SW 1271 (cell line): ENCODE data around the gene ASGR1.

ENCODE experiments used
- DNase-seq, 2 experiments: peaks; one replicate each; lab custom pipeline; 2025; lab: John Stamatoyannopoulos, UW

Gene ASGR1

DNA sequence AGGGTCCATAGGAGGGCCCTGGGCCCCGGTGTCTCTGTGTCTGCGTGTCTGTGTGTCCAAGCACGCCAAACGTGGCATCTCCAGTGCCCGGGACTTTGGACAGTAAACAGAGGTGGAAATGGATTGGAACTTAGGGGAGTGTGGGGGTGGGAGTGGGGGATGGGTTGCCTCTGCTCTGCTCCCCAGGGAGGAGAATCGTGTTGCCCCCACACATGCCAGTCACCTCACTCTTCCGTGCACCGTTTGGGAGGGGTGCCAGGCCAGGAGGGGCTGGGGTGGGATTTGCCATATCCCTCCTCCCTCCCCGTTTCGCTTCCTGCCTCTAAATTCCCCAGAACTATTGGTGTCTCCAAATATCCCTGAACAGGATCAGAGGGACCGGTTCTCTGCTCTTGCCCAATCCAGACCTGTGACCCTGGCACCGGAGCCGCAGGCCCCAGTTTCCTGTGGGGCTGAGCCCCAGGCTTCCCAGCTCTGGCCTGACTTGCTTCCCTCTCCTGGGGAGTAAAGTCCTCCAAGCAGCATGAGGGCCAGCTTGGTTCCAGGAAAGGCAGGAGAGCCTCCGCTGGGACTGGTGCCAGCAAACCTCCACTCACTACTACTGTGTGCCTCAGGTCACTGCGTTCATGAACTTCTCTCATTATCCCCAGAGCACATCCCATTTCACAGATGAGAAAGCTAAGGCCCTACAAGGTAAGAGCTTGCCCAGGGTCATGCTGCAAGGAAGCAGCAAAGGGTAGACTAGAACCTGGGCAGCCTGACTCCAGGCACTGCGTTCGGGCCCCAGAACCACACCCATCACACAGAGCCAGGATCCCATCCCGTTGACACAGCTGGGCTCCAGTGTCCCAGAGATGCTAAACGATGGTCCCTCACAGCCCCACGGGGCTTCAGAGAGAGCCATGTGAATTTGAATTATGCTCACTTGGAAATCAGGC lies at the start of gene ASGR1:
Gene ASGR1 (minus strand): TSS at position 54 of the 938 bp plus-strand sequence. CDS start 807 bp downstream, outside the sequence.
- DNase-seq = no peak

DNA sequence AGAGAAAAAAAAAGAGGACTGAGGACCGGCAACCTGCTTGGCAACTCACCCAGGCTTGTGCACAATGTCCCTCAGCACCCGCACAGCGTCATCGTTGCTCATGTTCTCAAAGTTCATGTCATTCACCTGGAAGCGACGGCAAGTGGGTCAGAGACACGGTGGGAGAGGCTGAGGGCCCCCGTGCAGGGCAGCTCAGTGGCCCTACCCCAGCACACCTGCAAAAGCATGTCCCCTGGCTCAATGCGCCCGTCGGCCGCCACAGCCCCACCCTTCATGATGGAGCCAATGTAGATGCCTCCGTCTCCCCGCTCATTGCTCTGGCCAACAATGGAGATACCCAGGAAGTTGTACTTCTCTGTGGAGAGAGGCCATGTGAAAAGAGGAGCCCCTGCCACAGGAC lies 49.8 kb upstream of the ASGR1 start:
- DNase-seq = no peak

DNA sequence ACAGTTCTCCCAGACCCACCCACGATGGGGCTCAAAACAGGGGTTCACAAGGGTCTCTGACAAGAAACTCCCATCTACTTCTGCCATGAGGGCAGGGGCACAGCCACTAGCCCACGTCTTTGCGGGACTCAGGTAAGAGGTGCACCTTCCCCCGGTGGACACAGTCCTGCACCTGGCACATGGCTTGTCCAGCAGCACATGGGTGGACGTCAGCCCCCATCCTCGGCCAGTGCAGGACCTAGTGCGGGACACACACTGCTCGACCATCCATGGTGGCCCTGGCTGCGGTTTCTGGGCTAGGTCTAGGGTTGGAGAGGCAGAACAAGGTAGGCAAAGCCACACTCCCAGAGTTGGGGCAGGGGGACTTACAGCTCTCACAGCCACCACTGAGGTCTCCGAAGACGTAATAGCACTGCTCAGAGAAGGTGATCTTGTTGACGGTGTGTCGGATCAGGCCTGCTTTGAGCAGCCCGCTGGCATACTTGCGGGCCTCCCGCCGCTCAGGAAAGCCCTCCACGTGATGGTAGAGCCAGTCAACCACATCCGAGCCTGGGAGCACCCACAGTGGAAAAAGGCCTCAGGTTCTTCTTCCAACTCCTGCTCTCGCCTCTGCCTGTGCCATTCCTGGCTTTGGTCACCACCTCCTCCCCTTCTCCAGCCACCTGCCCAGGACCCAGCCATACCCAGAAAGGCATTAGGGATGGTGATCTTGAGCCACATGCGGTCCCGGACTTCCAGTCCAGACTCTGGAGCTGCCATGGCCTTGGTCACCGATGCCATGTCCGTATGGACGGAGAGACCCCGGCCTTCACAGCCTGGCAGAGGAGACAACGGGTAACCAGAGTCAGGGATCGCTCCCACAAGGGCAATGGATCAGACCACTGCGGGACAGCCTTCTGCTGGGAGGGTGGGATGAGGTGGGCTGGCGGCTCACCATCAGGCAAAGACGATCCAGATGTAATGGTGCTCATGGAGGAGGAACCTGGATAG lies 47.8 kb upstream of the ASGR1 start:
- DNase-seq = no peak

DNA sequence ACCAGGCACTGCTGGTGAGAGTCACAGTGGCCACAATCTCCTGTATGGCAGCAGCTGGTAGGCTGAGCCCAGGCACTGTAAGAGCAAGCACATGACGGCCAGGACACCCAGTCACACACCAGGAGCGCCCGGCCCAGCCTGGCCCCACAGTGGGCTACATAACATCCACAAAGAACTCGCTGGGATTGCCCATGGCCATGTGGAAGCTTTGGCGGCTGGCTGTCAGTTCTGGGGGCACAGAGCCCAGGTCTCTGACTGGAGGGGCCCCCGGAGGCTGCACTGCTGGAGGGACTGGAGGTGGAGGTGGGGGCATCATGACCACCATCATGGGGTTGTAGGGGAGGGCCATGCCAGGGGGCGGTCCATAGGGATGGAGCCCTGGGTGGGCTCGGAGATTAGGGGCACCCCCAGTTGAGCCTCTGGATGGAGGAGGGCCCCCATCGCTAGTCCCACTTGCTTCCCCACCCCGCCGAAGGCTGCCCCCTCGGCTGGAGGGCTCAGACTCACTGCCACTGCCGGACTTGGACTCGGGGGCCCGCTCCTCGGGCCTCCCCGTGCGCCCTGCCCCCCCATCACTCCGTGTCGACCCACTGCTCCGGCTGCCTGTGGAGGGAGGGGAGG lies 46.7 kb upstream of the ASGR1 start:
- no peak for DNase-seq

- DNase-seq = no peak
These were observed 45.5 kb upstream of the ASGR1 start for GRCh38 chr17:7224661-7225111.

- DNase-seq = no peak
These were observed 44.9 kb upstream of the ASGR1 start for GRCh38 chr17:7224110-7224509.

GRCh38 chr17:7223375-7223774 lies 44.2 kb upstream of the ASGR1 start:
- DNase-seq = no peak

DNA sequence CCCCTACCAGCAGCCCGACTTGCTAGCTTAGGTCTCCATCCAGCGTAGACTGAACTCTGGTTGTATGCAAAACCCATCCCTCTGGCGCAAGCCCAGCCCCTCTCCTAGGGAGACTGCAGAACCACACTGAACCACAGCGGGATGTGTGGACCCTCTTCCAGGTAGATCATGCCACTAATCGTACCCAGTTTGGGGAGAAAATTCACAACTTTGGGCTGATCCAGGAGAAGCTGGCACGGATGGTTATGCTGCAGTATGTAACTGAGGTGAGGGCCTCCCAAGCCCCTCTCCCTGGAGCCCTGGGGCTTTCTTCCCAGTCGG lies 43.8 kb upstream of the ASGR1 start:
- no peak for DNase-seq

DNA sequence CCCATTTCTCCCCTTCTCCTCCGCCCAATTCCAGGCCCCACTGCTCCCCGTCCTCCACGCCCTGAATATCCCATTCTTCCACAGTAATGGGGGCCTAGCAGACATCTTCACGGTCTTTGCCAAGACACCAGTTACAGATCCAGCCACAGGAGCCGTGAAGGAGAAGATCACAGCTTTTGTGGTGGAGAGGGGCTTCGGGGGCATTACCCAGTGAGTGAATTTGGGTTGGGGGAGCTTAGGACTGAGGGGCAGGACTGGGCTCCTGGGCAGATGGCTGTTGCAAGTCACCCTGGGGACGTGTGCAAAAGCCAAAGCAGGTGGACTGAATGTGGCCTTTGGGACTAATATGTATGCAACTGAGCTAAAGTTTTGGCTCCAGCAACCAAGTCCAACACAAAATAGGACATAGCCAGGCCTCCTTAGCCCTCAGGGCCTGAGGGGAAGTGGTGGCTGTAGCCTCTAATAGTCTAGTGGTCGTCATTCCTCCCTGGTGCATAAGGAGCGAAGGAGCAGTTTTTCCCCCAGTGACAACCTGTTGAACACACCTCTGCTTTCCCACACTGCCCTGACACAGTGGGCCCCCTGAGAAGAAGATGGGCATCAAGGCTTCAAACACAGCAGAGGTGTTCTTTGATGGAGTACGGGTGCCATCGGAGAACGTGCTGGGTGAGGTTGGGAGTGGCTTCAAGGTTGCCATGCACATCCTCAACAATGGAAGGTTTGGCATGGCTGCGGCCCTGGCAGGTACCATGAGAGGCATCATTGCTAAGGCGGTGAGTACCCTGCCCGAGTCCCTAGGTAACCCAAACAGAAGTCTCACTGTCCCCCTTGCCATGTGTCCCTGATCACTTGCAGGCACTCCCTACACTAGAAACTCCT lies 43.2 kb upstream of the ASGR1 start:
- DNase-seq = no peak

DNA sequence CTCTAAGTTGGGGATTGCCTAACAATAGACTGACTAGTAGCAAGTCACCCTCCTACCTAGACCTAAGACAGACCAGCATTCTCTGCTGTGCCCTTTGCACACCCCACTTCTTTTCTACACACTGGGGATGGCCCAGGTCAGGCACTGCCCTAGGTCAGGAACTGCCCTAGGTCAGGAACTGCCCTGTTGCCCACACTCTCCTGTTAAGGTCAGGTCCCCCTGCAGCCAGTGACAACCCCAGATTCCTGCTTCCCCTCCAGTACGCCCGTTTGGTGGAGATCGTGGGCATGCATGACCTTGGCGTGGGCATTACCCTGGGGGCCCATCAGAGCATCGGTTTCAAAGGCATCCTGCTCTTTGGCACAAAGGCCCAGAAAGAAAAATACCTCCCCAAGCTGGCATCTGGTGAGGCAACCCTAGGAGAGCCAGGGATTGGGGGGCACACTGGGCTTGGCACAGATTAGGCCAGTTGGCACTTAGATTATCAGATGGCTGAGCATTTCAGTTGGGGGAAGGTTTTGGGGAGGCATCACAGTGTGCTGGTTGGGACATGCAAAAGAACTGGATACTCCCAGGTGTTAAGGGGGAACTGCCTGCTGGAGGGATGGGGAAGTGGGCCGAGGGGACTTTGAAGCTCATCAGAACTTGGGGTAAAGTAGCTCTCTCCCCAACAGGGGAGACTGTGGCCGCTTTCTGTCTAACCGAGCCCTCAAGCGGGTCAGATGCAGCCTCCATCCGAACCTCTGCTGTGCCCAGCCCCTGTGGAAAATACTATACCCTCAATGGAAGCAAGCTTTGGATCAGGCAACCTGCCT lies 42.3 kb upstream of the ASGR1 start:
- DNase-seq = no peak

DNA sequence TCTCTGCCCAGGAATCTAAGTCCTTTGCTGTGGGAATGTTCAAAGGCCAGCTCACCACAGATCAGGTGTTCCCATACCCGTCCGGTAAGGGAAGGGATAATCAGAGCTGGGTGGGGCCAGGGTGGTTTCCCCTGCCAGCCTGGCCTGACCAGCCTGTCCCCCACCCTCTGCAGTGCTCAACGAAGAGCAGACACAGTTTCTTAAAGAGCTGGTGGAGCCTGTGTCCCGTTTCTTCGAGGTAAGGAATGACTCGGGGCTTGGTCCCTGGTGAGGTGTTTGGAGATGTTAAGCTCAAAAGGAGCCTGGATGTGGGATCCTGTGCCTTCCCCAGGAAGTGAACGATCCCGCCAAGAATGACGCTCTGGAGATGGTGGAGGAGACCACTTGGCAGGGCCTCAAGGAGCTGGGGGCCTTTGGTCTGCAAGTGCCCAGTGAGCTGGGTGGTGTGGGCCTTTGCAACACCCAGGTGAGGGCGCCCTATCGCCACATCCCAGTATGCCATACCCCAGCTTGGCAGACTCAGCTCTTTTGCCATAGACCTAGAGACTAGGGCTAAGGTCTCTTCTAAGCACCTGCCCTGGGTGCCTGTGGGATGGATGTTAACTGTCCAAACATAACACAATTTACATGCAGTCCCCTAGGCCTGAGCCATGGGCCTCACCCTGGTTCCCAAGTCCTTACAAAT lies 41.6 kb upstream of the ASGR1 start:
- DNase-seq = peak in 1 of 2 experiments; percentile 56

DNA sequence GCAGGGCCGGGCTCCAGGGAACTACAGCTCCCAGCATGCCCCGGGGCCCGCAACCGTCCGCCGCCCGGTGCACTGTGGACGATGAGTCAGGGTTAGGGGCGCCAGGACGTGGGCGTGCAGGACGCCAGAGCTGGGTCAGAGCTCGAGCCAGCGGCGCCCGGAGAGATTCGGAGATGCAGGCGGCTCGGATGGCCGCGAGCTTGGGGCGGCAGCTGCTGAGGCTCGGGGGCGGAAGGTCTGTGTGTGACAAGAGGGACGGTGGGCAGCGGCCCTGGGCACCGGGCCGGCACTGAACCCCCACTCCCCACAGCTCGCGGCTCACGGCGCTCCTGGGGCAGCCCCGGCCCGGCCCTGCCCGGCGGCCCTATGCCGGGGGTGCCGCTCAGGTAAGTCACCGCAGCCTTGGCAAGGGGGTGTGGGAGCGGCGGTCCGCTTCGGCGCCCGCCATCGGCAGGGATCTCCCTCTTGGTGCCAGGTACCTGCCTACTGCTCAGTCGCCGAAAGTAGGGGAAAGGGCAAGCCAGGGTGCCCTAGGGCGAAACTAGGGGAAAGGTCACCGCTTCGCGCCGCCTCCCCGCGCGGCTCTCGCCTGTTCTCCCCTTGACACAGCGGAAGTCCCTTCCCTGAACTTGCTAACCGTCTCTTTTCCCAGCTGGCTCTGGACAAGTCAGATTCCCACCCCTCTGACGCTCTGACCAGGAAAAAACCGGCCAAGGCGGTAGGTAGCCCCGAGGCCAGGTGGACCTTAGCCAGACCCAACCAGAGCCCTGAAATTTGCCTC lies 40.8 kb upstream of the ASGR1 start, which contains the start of the genes ACADVL and DLG4:
Gene ACADVL (plus strand): TSS at position 127 of the 781 bp plus-strand sequence. CDS start 47 bp downstream, at position 174.
Gene DLG4 (minus strand): TSS at position 25 of the 781 bp plus-strand sequence.
- DNase-seq = peak; percentile 41 to 66

- DNase-seq = no peak
These were observed 40.1 kb upstream of the ASGR1 start for GRCh38 chr17:7219229-7219811.

GRCh38 chr17:7218758-7219157 lies 39.6 kb upstream of the ASGR1 start:
- DNase-seq = no peak

DNA sequence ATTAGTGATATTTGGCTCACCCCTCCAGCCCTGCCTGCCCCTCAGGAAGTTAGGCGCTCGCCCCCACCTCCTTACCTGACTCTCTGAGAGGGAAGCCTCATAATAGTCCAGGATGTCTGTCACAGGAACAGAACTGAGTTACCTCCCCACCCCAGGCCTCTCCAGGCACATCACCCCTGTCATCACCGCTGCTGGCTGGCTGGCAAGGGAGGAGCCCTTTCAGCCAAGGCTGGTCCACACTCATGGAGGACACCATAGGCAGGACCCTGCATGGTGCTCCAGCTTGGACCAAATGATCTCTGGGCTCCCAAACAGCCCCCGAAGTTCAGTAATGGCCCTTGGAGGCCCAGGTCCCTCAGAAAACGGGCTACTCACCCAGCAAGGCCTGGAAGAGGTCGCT lies 39.0 kb upstream of the ASGR1 start:
- DNase-seq = no peak

GRCh38 chr17:7217113-7217987 lies 38.2 kb upstream of the ASGR1 start:
- peak; percentile 31 to 55 for DNase-seq
